Kidney (tissue), 14 donors: ENCODE measurements around the gene ESRRA. TPM values are rescaled to one million over a fixed set of nuclear protein-coding genes. Genes with fewer than 3 reads are reported as not detected.

Source experiments
- DNase-seq, 5 donors: peaks; one replicate each; pipeline ENCODE4 v3.0.0-alpha.2; 2013 to 2020
- FAIRE-seq: peaks from 2 replicates; lab custom pipeline; 2012; peaks lifted over from hg19 to GRCh38; lab: Jason Lieb, UNC
- H3K27ac ChIP-seq, 2 donors: one replicate each; pipeline ENCODE4 v1.7.0; 2013; ENCODE audit warnings: low read depth in 2 of 2, low read length in 2 of 2, inconsistent platforms in 1 of 2
- H3K27me3 ChIP-seq: one replicate; pipeline ENCODE4 v1.7.1; 2013; ENCODE audit warnings: low read length, inconsistent platforms; ENCODE audit not compliant: control insufficient read depth, insufficient read depth
- H3K36me3 ChIP-seq, 3 donors: one replicate each; pipeline versions ENCODE4 v1.7.0 to v1.7.1; 2013; ENCODE audit warnings: low read length in 3 of 3, control low read depth in 1 of 3, inconsistent platforms in 1 of 3; ENCODE audit not compliant: insufficient read depth in 3 of 3, control insufficient read depth in 2 of 3
- H3K4me1 ChIP-seq, 3 donors: one replicate each; pipeline versions ENCODE4 v1.7.0 to v1.7.1; 2013; ENCODE audit warnings: low read length in 3 of 3, inconsistent platforms in 1 of 3, low read depth in 1 of 3; ENCODE audit not compliant: control insufficient read depth in 2 of 3, insufficient read depth in 2 of 3
- H3K4me3 ChIP-seq, 3 donors: one replicate each; pipeline versions ENCODE4 v1.7.0 to v1.8.1; 2013; ENCODE audit warnings: low read length in 3 of 3, control low read depth in 1 of 3, inconsistent platforms in 1 of 3
- H3K9ac ChIP-seq, 3 donors: one replicate each; pipeline versions ENCODE4 v1.7.0 to v1.7.1; 2013; ENCODE audit warnings: low read length in 3 of 3, control low read depth in 1 of 3, inconsistent platforms in 1 of 3
- H3K9me3 ChIP-seq, 3 donors: one replicate each; pipeline versions ENCODE4 v1.7.0 to v1.7.1; 2013; ENCODE audit warnings: low read length in 3 of 3, control low read depth in 1 of 3, inconsistent platforms in 1 of 3; ENCODE audit not compliant: control insufficient read depth in 2 of 3, insufficient read depth in 1 of 3
- CTCF ChIP-seq: IDR thresholded peaks from 3 replicates; pipeline ENCODE4 v1.5.1; 2012; ENCODE audit warnings: mild to moderate bottlenecking, moderate library complexity, borderline replicate concordance; ENCODE audit not compliant: insufficient read depth; ENCODE audit errors: extremely low read depth
- intact Hi-C: fragments of 100-400 bp; cut with DNase I; formaldehyde crosslinking; loops from one replicate; pipeline ENCODE4 v1.11.1; 2022
- polyA plus RNA-seq: library from polyadenylated mRNA; stranded (reverse); fragments of 350-450 nt; fragmentation: Illumina TruSeq; extraction: RNeasy Lipid Tissue Mini Kit (QIAGEN cat#74804); gene quantifications from one replicate; pipeline ENCODE4 v1.2.3, GENCODE V29; 2014; ENCODE audit warnings: low read depth, low replicate concordance; ENCODE audit not compliant: insufficient read depth
- total RNA-seq: library from RNA; stranded (reverse); fragmentation: NEBNext Ultra II Directional; extraction: Animal tissue kit (Norgen Biotek cat#: 25700); gene quantifications from one replicate; pipeline ENCODE4 v1.2.1, GENCODE V29; 2021
- donor health status: control.
- donor health status: control.
- donor health status: control.
- donor health status: control.
- donor health status: control.
- donor health status: DM: yes; HTN: yes; CAD: no.
- donor health status: Normal renal cell carcinoma (clear cell type).

The ESRRA gene
- total and polyA plus RNA-seq, 2 donors from 2014 or later, result 59.7 to 117 TPM

GRCh38 chr11:64261556-64262080, 43.7 kb upstream of the ESRRA start:
- Histone ChIP-seq H3K27me3 (no peaks in the 10 kb centered on the region), H3K4me3 (no peak overlapping the region), H3K9me3 (no peaks in the 10 kb centered on the region), H3K9ac (no peak overlapping the region), H3K4me1 (no peaks in the 10 kb centered on the region), H3K27ac (no peak overlapping the region), H3K36me3 (peaks cover 0 to 10% (median 0%) of the 10 kb centered on the region in 3 donors)
- intact Hi-C loops, result no loop called here
- DNase-seq (peak in 1 of 5 donors; percentile 65), FAIRE-seq (no peak)
- no peak for TF ChIP-seq CTCF

GRCh38 chr11:64262271-64263002, 42.9 kb upstream of the ESRRA start:
- DNase-seq, result peak in 1 of 5 donors; percentile 75
- no peak overlapping the region for H3K4me3 ChIP-seq
- no peak overlapping the region for H3K9ac ChIP-seq
- peaks cover 0 to 10% (median 0%) of the 10 kb centered on the region in 3 donors for H3K36me3 ChIP-seq
- no peaks in the 10 kb centered on the region for H3K4me1 ChIP-seq
- no peaks in the 10 kb centered on the region for H3K9me3 ChIP-seq
- no peak for FAIRE-seq
- H3K27me3 ChIP-seq, result no peaks in the 10 kb centered on the region
- intact Hi-C loops, result no loop called here
- no peak for TF ChIP-seq CTCF
- no peak overlapping the region for H3K27ac ChIP-seq

GRCh38 chr11:64263021-64263946, 42.0 kb upstream of the ESRRA start:
- peak; percentile 65 to 85 (median 73) for DNase-seq
- Histone ChIP-seq H3K4me1 (peaks cover 0 to 5% (median 2%) of the 10 kb centered on the region in 3 donors), H3K27ac (no peak overlapping the region), H3K27me3 (no peaks in the 10 kb centered on the region), H3K9me3 (no peaks in the 10 kb centered on the region), H3K4me3 (no peak overlapping the region), H3K36me3 (peaks cover 0 to 10% (median 0%) of the 10 kb centered on the region in 3 donors), H3K9ac (no peak overlapping the region)
- no peak for FAIRE-seq
- TF ChIP-seq CTCF, result no peak
- intact Hi-C loops, result no loop called here
